Right atrium auricular region (tissue), 2 donors: Measurements from ENCODE around the gene KIF15. TPM values are rescaled to one million over a fixed set of nuclear protein-coding genes. Genes with fewer than 3 reads are reported as not detected.

Source experiments
- DNase-seq: peaks from one replicate; pipeline ENCODE4 v3.0.0-alpha.2; 2019; ENCODE audit warnings: low spot score
- H3K27ac ChIP-seq, 2 donors: fragments of 200-600 bp; sonication (generic); 1 replicate in 1 of 2; 2 replicates in 1 of 2; pipeline ENCODE4 v1.5.1; 2016 to 2019
- H3K27me3 ChIP-seq, 2 donors: fragments of 200-600 bp; sonication (generic); one replicate each; pipeline versions ENCODE4 v1.5.1 to v1.6.0; 2017 to 2019
- H3K36me3 ChIP-seq: fragments of 200-600 bp; sonication (generic); one replicate; pipeline ENCODE4 v1.5.1; 2016
- H3K4me1 ChIP-seq, 2 donors: fragments of 200-600 bp; sonication (generic); one replicate each; pipeline versions ENCODE4 v1.5.1 to v1.6.0; 2017 to 2019
- H3K4me3 ChIP-seq, 2 donors: fragments of 200-600 bp; sonication (generic); 1 replicate in 1 of 2; 2 replicates in 1 of 2; pipeline ENCODE4 v1.5.1; 2017 to 2019; ENCODE audit warnings: mild to moderate bottlenecking in 1 of 2, moderate library complexity in 1 of 2
- H3K9me3 ChIP-seq, 2 donors: fragments of 200-600 bp; sonication (generic); one replicate each; pipeline ENCODE4 v1.5.1; 2019
- CTCF ChIP-seq, 2 donors: fragments of 200-600 bp; sonication (generic); IDR thresholded peaks; one replicate each; pipeline ENCODE4 v1.5.1; 2019; ENCODE audit warnings: antibody characterized with exemption in 2 of 2
- total RNA-seq, 2 donors: library from RNA; depleted of rRNA; stranded (reverse); fragments of >200 nt; gene quantifications; one replicate each; pipeline ENCODE4 v1.1.0, GENCODE V29; 2016

KIF15 gene
- total RNA-seq, 2 donors from 2014 or later = 0.24 to 0.63 TPM

- Histone ChIP-seq H3K27me3 (no peaks in the 10 kb centered on the region), H3K4me3 (no peak overlapping the region), H3K36me3 (no peaks in the 10 kb centered on the region), H3K4me1 (no peaks in the 10 kb centered on the region), H3K27ac (no peak overlapping the region), H3K9me3 (no peaks in the 10 kb centered on the region)
- DNase-seq = no peak
- no peak for TF ChIP-seq CTCF (IDR thresholded peaks at IDR 0.05)
These were observed 114.0 kb downstream of the KIF15 start for GRCh38 chr3:44875596-44875995.

GRCh38 chr3:44877333-44877732 is 115.7 kb downstream of the KIF15 start:
- no peaks in the 10 kb centered on the region for H3K4me1 ChIP-seq
- H3K27ac ChIP-seq = no peak overlapping the region
- no peak for TF ChIP-seq CTCF (IDR thresholded peaks at IDR 0.05)
- H3K4me3 ChIP-seq = no peak overlapping the region
- no peaks in the 10 kb centered on the region for H3K9me3 ChIP-seq
- DNase-seq = no peak
- H3K27me3 ChIP-seq = no peaks in the 10 kb centered on the region
- H3K36me3 ChIP-seq = no peaks in the 10 kb centered on the region

- no peak for TF ChIP-seq CTCF (IDR thresholded peaks at IDR 0.05)
These were observed 118.7 kb downstream of the KIF15 start for GRCh38 chr3:44880284-44880683.

GRCh38 chr3:44883213-44883955 is 121.8 kb downstream of the KIF15 start:
- no peak for DNase-seq
- H3K27ac ChIP-seq = no peak overlapping the region
- H3K9me3 ChIP-seq = no peaks in the 10 kb centered on the region
- H3K4me3 ChIP-seq = no peak overlapping the region
- no peaks in the 10 kb centered on the region for H3K4me1 ChIP-seq
- TF ChIP-seq CTCF (IDR thresholded peaks at IDR 0.05) = no peak
- no peaks in the 10 kb centered on the region for H3K36me3 ChIP-seq
- H3K27me3 ChIP-seq = no peaks in the 10 kb centered on the region

More at GRCh38 chr3:44880284-44880683, 118.7 kb downstream of the KIF15 start:
- no peak for DNase-seq
- no peaks in the 10 kb centered on the region for H3K9me3 ChIP-seq
- no peak overlapping the region for H3K4me3 ChIP-seq
- H3K36me3 ChIP-seq = no peaks in the 10 kb centered on the region
- H3K4me1 ChIP-seq = no peaks in the 10 kb centered on the region
- H3K27me3 ChIP-seq = no peaks in the 10 kb centered on the region
- no peak overlapping the region for H3K27ac ChIP-seq

- no peak for TF ChIP-seq CTCF (IDR thresholded peaks at IDR 0.05)
- H3K36me3 ChIP-seq = no peaks in the 10 kb centered on the region
- no peak overlapping the region for H3K4me3 ChIP-seq
- H3K27me3 ChIP-seq = no peaks in the 10 kb centered on the region
- DNase-seq = no peak
- no peaks in the 10 kb centered on the region for H3K4me1 ChIP-seq
- H3K27ac ChIP-seq = no peak overlapping the region
- no peaks in the 10 kb centered on the region for H3K9me3 ChIP-seq
These were observed 122.4 kb downstream of the KIF15 start for GRCh38 chr3:44883999-44884431.

GRCh38 chr3:44885618-44886017 is 124.0 kb downstream of the KIF15 start:
- Histone ChIP-seq H3K36me3 (no peaks in the 10 kb centered on the region), H3K9me3 (no peaks in the 10 kb centered on the region), H3K27ac (no peak overlapping the region), H3K4me1 (no peaks in the 10 kb centered on the region), H3K27me3 (no peaks in the 10 kb centered on the region), H3K4me3 (no peak overlapping the region)
- no peak for TF ChIP-seq CTCF (IDR thresholded peaks at IDR 0.05)
- no peak for DNase-seq
